ENCODE data around the gene PTK6.

GRCh38 chr20:63497138-63497945, 39.8 kb downstream of the PTK6 start:
- TF ChIP-seq CTCF (IDR thresholded peaks at IDR 0.05) (no peak), POLR2A (IDR thresholded peaks at IDR 0.05) (no peak)
